Epithelial cell of esophagus (primary cell): ENCODE measurements around the gene DMXL2.

Source experiments
- DNase-seq: peaks from one replicate; pipeline ENCODE4 v3.0.0; 2010; ENCODE audit warnings: low read depth
- H3K4me3 ChIP-seq: 2 replicates; pipeline ENCODE4 v1.5.1; 2011; ENCODE audit warnings: mild to moderate bottlenecking, low read length, control low read depth
- TF ChIP-seq, protein P1 (sequence below): IDR thresholded peaks from 2 replicates; pipeline ENCODE4 v1.5.1; 2011; ENCODE audit warnings: low read depth, mild to moderate bottlenecking, low read length, control low read depth, inconsistent platforms; ENCODE audit not compliant: insufficient read depth; ENCODE audit errors: missing control alignments

DMXL2 gene

DNA sequence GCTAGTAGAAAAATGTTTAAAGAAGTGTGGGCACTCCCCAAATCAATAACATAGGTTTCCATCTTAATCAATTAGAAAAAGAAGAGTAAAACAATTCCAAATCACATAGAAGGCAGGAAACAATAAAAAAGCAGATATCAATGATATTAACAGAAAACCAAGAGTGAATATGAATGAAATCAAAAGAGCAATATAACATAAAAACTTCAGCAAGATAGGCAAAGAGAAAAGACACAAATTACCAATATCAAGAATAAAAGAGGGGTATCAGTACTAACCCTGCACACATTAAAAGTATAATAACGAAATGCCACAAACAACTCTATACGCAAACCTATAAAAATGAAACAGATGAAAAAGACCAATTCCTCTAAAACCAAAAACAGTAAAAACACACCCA is 19.6 kb downstream of the DMXL2 start:
- TF ChIP-seq, protein P1, sequence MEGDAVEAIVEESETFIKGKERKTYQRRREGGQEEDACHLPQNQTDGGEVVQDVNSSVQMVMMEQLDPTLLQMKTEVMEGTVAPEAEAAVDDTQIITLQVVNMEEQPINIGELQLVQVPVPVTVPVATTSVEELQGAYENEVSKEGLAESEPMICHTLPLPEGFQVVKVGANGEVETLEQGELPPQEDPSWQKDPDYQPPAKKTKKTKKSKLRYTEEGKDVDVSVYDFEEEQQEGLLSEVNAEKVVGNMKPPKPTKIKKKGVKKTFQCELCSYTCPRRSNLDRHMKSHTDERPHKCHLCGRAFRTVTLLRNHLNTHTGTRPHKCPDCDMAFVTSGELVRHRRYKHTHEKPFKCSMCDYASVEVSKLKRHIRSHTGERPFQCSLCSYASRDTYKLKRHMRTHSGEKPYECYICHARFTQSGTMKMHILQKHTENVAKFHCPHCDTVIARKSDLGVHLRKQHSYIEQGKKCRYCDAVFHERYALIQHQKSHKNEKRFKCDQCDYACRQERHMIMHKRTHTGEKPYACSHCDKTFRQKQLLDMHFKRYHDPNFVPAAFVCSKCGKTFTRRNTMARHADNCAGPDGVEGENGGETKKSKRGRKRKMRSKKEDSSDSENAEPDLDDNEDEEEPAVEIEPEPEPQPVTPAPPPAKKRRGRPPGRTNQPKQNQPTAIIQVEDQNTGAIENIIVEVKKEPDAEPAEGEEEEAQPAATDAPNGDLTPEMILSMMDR: no peak
- H3K4me3 ChIP-seq: no peak overlapping the region
- no peak for DNase-seq

DNA sequence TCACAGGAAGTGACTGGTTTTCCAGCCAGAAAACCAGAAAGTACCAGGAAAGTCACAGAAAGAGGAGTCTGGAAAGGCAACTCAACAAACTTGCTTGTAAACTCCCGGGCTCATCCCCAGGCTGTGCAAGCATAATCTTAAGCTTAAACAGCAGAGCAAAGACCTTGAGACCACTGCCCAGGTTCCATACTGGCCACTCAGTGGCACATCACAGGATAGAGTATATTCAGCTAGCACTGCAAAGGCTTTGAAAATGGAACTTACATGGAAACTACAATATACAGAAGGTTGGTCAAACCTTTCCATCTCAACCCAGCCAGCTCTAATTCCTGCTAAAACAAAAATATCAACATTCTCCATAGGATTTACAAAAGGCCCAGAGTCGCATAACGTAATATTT is 20.1 kb downstream of the DMXL2 start:
- peak; percentile 10 for DNase-seq
- TF ChIP-seq, protein P1: no peak
- no peak overlapping the region for H3K4me3 ChIP-seq

DNA sequence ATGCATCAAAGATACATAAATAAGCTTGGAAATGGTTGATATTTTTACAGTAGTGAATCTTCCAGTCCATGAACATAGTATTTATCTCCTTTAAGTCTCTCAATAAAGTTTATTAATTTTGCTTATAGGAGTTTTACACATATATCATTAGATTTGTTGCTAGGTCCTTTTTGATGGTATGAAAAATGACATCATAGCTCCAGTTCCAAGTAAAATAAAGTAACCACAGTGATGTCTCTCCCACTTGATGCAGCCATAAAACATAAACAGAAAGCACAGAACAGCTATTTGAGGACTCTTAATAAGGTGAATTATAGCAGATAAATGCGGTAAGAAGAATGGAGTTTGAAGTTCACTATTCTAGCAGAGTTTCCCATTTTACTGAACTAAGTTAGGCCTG is 20.8 kb downstream of the DMXL2 start:
- H3K4me3 ChIP-seq: no peak overlapping the region
- DNase-seq: no peak
- TF ChIP-seq, protein P1: no peak

- peak; percentile 86 for DNase-seq
- H3K4me3 ChIP-seq: no peak overlapping the region
- TF ChIP-seq, protein P1: no peak
Measured at GRCh38 chr15:51600114-51600513, 22.5 kb downstream of the DMXL2 start.

DNA sequence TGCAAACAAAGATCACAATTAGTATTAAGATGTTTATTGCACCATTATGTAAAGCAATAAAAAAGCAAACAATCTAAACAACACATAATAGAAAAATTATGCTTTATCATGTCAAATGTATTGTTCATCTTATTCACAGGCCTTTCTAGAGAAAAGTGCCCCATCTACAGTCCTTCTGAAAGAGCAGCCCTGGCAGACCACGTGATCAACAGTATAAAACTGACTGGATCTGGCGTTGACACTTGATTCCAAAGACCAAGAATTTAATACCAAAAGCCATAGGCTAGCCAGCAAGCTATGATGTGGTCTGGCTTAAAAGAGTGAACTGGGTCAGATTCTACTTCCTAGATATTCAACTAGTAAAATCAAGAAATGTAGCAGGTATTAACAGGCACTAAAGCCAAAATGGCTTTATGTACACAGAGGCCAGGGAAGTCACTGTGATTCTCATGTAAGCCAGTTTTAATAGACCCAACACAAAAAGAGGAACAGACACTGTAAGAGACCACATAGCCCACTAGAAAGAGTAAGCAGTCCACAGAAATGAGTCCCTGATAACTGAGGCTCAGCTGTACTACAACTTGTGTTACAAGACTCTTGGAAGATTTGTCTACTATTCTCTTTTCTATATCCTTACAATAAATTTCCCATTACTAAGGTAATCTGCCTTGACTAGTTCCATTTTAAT is 32.5 kb downstream of the DMXL2 start:
- no peak for DNase-seq
- H3K4me3 ChIP-seq: no peak overlapping the region
- TF ChIP-seq, protein P1: no peak

DNA sequence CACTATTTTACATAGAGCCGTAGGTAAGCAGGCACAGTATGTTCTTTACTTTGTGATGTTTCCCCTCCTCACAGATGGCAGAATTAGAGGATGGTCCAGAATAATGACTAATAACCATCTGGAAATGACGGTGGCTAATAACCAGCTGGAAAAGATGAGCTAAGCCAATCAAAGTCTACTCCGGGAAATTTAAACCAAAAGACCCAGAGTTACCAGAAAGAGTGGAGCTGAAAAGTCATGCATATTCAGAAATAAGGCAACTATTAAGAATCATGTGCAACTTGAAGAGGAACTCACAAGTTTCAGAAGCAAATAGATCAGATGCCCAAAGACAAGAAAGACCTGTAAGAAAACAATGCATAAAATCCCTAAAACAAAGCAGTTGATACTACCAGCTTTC is 33.6 kb downstream of the DMXL2 start:
- TF ChIP-seq, protein P1: no peak
- no peak for DNase-seq
- H3K4me3 ChIP-seq: no peak overlapping the region

DNA sequence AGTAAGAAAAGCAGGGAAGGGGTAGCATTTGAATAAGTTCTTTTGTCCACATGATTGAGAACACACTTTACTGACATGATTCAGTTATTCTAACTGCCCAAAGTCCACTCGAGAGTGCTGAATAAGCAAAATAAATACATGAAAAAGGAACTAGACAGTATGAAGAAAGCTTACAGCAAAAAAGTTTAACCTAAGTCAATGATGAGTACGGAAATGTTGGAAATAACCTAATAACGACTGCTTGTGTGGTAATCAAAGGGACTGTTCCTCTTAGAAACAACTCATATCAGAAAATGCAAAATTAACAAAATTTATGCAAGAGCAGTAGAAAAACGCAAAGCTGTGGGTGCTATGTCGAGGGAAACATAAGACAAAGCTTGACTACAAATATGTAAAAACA is 36.6 kb downstream of the DMXL2 start:
- DNase-seq: no peak
- TF ChIP-seq, protein P1: no peak
- H3K4me3 ChIP-seq: no peak overlapping the region
